ENCODE measurements around the gene NR3C1.

The NR3C1 gene

GRCh38 chr5:143403593-143404415, at the start of gene NR3C1:
Gene NR3C1, minus strand, starts transcription at chr5:143403686. Its CDS starts 2,847 bp downstream, at chr5:143400839.
- DNase-seq, result peak; percentile 61 to 63

GRCh38 chr5:143449772-143450171, 46.3 kb upstream of the NR3C1 start:
- no peak for DNase-seq

DNA sequence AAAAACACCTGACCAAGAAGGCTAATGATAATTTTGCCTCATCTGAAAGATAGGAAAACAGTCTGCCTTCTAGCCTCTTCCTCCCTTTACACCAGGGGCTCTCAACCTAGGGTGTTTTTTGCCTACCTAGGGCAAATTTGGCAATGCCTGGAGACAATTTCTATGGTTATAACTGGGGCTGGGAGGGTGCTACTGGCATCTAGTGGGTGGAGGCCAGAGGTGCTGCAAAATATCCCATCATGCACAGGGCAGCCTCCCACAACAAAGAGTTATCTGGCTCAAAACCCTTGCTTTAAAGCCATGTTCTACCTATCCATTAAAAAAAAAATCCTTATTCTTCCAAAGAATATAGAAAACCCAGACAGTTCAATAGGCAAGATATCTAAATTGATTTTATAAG, 45.0 kb upstream of the NR3C1 start:
- no peak for DNase-seq

- no peak for DNase-seq
Observed at GRCh38 chr5:143447983-143448382, 44.5 kb upstream of the NR3C1 start.

- no peak for DNase-seq
Observed at GRCh38 chr5:143446535-143447226, 43.2 kb upstream of the NR3C1 start.

DNA sequence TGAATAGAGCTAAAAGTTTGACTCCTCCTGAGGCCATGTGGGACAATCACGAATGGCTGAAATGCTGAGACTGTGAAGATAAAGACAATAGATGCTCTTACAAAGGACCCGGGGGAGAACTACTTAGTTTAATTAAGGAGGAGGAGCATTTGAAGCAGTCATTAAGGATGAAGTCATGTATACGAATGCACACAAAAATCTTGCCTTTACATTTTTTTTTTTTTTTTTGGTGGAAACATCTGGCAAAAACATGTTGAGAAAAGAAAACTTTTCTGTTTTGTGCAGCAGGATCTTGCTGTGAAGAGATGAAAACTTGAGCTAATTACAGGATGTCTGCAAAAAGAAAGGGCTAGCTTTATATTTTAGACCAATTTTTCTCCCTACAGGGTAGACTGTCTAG, 42.3 kb upstream of the NR3C1 start:
- DNase-seq, result no peak

GRCh38 chr5:143443330-143443729, 39.8 kb upstream of the NR3C1 start:
- DNase-seq, result no peak

- no peak for DNase-seq
Observed at GRCh38 chr5:143442385-143442784, 38.9 kb upstream of the NR3C1 start.

DNA sequence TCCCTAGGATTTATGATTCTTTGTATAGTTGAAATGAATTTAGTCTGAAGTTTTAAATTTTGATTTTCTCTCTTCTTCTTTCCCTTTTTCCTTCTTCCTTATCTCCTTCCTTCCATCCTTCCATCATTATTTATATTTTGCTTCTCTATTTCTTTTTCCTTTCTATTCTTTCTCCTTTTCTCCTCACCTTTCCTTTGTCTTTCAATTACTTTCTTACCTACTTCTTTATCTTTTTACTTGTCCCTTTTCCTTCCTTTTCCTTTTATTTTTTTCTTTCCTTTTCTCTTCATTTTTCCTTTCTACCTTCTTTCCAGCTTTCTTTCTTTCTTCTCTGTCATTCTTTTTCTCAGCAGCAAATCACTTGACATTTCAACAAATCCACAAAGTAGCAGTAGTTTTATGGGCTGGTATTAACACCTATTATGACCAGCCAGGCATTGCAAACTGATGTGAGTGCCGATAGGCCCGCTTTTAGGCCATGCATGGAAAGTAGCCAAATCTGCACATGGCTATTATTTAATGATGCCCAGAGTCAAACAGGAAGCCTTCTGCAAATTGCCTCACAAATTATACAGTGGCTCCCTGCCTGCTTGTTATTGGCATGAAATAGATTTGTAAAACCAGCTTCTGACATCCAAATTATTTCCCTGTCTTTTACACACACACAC, 37.1 kb upstream of the NR3C1 start:
- DNase-seq, result no peak

- DNase-seq, result no peak
Observed at GRCh38 chr5:143437666-143438273, 34.3 kb upstream of the NR3C1 start.

- DNase-seq, result no peak
Observed at GRCh38 chr5:143436871-143437270, 33.4 kb upstream of the NR3C1 start.

DNA sequence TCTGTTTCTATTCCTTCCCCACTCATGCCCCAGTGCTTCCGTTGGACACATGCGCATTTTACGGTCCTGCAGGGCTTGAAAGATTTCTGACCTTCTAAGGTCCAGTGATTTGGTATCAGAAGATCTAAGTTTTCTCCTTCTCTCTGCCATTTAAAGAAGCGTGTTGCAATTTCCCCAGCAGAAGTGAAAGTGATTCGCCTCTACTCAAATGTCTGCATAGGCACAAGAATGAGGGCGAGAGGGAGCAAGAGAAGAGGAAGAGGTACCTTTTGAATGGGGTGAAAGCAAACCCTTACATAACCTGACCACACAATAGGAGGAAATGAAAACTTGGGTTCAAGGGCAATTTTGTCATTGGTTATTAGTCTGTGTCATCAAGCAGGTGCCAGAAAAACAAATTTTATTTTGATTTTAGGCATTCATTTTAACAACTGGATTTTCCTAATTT, 31.7 kb upstream of the NR3C1 start:
- DNase-seq, result peak; percentile 87 to 94

DNA sequence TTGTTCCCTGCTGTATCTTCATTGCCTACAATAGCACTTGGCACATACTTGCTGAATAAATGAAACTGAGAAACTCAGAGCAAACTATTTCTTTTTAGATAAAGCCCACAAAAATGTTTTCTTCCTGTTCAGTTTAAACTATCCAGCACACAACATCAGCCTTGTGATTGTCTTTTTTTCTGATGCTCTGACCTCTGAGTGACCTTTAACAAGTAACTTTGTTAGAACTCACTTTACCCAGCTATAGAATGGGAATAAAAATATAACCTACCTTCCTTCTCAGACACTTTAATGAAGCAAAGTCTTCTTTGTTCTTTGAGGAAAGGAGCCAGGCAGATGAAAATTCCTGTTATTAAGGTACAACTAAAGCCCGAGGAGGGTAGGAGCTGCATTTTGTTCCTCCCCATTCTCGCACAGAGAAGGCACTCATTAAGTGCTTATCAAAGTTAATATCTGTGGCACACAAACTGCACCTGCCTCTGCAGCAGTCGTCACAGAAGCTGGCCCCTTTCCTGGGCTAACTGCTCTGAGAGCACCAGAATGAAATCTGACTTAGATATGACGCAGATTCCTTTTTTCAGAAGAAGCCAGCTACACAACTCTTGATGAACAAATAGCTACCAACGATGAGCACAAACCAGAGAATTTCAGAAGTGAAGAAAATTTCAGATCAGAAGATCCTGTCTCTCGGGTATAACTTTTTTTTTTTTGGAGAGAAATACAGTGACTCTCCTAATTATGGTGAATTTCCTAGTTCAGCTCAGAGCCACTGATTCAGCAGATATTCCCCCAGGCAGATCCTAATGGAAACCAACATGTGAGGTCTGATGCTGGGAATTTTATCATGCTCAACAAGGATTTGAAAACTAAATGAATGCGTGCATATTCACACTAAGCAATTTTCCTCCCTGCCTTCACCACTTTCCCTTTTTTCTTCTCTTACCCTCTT, 31.0 kb upstream of the NR3C1 start:
- no peak for DNase-seq

- no peak for DNase-seq
Observed at GRCh38 chr5:143433670-143434069, 30.2 kb upstream of the NR3C1 start.

GRCh38 chr5:143432658-143433239, 29.3 kb upstream of the NR3C1 start:
- DNase-seq, result no peak

DNA sequence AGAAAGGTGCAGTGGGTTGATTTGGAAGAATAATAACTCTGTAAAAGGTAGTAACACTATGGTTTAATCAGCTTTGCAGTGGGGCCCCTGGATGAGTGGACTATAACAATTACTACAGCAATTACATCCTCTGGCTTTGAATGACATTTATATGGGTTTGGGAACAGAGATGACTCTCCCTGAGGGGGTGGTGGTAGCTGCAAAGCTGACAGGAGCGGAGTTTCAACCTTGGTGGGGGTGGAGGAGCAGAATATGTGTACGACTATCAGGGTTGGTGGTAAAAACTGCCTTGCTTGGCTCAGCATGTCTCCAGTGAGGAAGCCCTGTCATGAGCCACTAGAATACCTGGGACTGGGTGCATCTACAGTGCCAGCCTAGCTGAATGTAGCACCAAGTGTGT, 28.3 kb upstream of the NR3C1 start:
- DNase-seq, result no peak

GRCh38 chr5:143428738-143429420, 25.4 kb upstream of the NR3C1 start:
- peak; percentile 10 to 28 for DNase-seq

GRCh38 chr5:143428155-143428554, 24.7 kb upstream of the NR3C1 start:
- DNase-seq, result peak; percentile 49 to 52

- no peak for DNase-seq
Observed at GRCh38 chr5:143427122-143427735, 23.7 kb upstream of the NR3C1 start.

DNA sequence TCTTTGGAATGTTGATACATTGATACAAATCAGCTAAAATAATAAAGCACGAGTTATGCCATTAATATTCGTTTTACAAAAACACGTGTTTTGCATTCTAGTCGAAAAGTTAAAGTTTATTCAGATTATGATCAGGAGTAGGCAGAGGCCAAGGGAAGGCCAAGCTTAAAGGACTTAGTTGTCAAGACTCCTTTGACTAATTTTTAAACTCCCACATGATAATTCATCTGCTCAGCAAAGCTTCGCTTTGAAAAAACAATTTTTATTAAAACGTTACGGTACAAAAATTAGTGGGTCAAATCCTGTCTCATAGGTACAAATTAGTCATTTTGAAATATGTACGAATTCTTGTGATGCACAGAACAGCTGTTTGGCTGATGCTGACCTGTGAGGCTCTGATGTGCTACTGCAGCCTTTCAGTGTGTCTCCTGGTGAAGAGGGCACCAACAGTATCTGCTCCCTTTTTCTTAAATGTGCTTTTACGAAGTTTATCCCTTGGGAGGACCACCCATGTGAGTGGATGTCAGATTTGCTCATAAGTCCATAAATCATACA, 23.0 kb upstream of the NR3C1 start:
- DNase-seq, result no peak
